ENCODE data around the gene CDC16.

GRCh38 chr13:114275304-114275703 is 40.6 kb downstream of the CDC16 start:
- TF ChIP-seq YY1 (tag by site-specific recombination; IDR thresholded peaks at IDR 0.05) (no peak), OVOL3 (tag by site-specific recombination; IDR thresholded peaks at IDR 0.05) (no peak), PRDM1 (tag by site-specific recombination; IDR thresholded peaks at IDR 0.05) (no peak), CTCF (tag by site-specific recombination; IDR thresholded peaks at IDR 0.05) (no peak), ZNF138 (tag by site-specific recombination; IDR thresholded peaks at IDR 0.05; ENCODE audit: borderline replicate concordance) (no peak), ZNF184 (tag by site-specific recombination; IDR thresholded peaks at IDR 0.05) (no peak), ZNF792 (tag by site-specific recombination; IDR thresholded peaks at IDR 0.05) (no peak), PBX3 (CRISPR knock-in tag; IDR thresholded peaks at IDR 0.05) (no peak), ZNF24 (tag by site-specific recombination; IDR thresholded peaks at IDR 0.05) (no peak), ZNF776 (tag by site-specific recombination; IDR thresholded peaks at IDR 0.05; ENCODE audit: borderline replicate concordance) (no peak), ZSCAN18 (tag by site-specific recombination; IDR thresholded peaks at IDR 0.05) (no peak)
